ENCODE measurements around the gene TMEM267.
"Not testable (repeated sequence)": the region's sequence is repeated elsewhere in the genome, so short reads cannot be mapped to it uniquely, and the experiment has no call there.

DNA sequence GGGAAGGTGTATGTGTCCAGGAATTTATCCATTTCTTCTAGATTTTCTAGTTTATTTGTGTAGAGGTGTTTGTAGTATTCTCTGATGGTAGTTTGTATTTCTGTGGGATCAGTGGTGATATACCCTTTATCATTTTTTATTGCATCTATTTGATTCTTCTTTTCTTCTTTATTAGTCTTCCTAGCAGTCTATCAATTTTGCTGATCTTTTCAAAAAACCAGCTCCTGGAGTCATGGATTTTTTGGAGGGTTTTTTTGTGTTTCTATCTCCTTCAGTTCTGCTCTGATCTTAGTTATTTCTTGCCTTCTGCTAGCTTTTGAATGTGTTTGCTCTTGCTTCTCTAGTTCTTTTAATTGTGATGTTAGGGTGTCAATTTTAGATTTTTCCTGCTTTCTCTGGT lies 42.1 kb downstream of the TMEM267 start:
- TF ChIP-seq, protein P1, sequence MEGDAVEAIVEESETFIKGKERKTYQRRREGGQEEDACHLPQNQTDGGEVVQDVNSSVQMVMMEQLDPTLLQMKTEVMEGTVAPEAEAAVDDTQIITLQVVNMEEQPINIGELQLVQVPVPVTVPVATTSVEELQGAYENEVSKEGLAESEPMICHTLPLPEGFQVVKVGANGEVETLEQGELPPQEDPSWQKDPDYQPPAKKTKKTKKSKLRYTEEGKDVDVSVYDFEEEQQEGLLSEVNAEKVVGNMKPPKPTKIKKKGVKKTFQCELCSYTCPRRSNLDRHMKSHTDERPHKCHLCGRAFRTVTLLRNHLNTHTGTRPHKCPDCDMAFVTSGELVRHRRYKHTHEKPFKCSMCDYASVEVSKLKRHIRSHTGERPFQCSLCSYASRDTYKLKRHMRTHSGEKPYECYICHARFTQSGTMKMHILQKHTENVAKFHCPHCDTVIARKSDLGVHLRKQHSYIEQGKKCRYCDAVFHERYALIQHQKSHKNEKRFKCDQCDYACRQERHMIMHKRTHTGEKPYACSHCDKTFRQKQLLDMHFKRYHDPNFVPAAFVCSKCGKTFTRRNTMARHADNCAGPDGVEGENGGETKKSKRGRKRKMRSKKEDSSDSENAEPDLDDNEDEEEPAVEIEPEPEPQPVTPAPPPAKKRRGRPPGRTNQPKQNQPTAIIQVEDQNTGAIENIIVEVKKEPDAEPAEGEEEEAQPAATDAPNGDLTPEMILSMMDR (conservative IDR thresholded peaks at IDR 0.05; ENCODE audit: low read depth, low read length), result not testable (repeated sequence)
- TF ChIP-seq EZH2 (IDR thresholded peaks at IDR 0.05; ENCODE audit: borderline replicate concordance, low read depth, low read length, poor library complexity, severe bottlenecking), result not testable (repeated sequence)

Measured in A673 (cell line).